ENCODE measurements around the gene RPP25L.

Gene RPP25L

DNA sequence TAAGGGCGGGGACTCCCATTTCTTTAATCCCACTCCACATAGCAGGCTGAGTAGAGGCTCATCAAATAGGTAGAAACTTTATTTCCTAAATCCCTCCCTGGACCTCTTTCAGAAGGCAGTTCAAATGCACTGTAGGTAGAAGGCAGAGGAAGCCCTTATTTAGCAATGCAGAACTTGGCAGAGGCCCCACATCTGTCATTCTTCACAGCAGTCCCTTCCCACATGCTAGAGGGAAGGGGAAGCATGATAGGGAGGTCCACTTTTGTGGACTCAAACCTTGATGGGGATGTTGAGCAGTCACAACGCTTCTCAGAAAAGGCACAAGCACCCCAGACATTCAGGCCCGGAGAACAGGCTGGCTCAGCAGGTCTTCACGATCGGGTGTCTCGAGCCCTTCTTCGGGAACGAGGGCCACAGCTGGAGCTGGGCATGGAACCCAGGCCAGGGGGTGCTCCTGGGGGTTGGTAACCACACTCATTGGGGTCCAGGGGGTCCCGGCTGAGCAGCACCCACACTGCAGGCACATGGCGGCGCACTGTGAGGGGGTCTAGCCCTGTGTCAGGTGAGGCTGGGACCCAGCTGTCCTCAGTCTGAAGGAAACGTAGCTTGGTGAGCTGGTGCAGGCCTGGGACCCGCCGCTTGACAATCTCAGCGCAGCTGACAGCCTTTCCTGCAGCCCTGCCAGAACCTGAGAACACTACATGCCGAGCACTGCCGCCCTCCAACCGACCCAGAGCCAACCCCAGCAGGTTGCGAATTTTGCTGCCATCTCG is 1.3 kb downstream of the RPP25L start:
- ChIA-PET POLR2A (no interaction called here), CTCF (interaction anchor here (0.9 to 8.6 kb wide), 14 partner anchors 8 to 279 kb away, joined by 3 to 274 read pairs (median 4); partner anchors contain the start of genes ARID3C, CNTFR, DCTN3 and IL11RA)
- TF ChIP-seq, protein P1, sequence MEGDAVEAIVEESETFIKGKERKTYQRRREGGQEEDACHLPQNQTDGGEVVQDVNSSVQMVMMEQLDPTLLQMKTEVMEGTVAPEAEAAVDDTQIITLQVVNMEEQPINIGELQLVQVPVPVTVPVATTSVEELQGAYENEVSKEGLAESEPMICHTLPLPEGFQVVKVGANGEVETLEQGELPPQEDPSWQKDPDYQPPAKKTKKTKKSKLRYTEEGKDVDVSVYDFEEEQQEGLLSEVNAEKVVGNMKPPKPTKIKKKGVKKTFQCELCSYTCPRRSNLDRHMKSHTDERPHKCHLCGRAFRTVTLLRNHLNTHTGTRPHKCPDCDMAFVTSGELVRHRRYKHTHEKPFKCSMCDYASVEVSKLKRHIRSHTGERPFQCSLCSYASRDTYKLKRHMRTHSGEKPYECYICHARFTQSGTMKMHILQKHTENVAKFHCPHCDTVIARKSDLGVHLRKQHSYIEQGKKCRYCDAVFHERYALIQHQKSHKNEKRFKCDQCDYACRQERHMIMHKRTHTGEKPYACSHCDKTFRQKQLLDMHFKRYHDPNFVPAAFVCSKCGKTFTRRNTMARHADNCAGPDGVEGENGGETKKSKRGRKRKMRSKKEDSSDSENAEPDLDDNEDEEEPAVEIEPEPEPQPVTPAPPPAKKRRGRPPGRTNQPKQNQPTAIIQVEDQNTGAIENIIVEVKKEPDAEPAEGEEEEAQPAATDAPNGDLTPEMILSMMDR (IDR thresholded peaks at IDR 0.05; ENCODE audit: insufficient read depth, low read length, missing control alignments) = no peak
- H3K4me3 ChIP-seq (ENCODE audit: low read depth, low read length) = peak overlapping the region; percentile 86
- no peak for DNase-seq (ENCODE audit: low read depth, low spot score)

DNA sequence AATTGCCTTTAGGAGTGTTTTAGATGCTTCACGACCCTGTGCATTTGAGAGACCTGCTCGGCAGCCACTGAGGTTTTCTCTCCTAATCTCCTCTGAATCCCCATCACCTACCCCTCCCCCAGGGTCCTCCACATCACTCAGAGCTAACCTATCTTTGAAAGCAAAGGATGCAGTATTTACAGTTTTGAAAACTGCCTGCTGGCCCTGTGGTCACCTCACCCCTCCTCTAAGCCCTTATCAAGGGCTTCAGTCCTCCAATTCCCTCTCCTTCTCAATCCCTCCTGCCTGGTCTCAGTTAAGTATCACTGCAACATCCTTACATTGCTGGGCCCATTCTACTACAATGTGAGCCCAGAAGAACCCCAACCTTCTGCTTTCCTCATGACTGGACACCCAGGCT is 4.6 kb downstream of the RPP25L start:
- H3K4me3 ChIP-seq (ENCODE audit: low read depth, low read length) = no peak overlapping the region
- POLR2A ChIA-PET = no interaction called here
- TF ChIP-seq, protein P1 (IDR thresholded peaks at IDR 0.05; ENCODE audit: insufficient read depth, low read length, missing control alignments) = no peak
- DNase-seq (ENCODE audit: low read depth, low spot score) = no peak
- CTCF ChIA-PET = interaction anchor here (0.8 to 5.9 kb wide), 10 partner anchors 8 to 352 kb away, joined by 3 to 110 read pairs (median 33); partner anchors contain the start of genes RPP25L and SIGMAR1

DNA sequence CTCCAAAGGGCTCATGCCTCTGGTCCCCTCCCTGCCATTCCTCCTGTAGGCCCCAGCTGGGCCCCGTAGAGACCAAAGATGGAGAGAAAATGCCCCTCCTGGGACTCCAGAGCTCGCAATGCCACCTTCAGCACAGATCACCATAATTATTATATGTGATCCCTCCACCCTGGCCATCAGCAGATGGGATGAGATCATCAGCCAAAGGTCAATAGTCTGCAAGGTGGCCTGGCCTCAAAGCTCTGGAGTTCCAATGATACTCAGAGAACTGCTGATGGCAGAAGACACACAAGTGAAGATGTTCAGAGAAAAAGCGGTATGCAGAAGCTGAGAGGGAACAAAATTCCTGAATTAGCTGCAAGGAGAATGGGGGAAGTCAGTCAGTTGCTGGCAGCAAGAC is 5.0 kb downstream of the RPP25L start:
- DNase-seq (ENCODE audit: low read depth, low spot score) = no peak
- TF ChIP-seq, protein P1 (IDR thresholded peaks at IDR 0.05; ENCODE audit: insufficient read depth, low read length, missing control alignments) = no peak
- no peak overlapping the region for H3K4me3 ChIP-seq (ENCODE audit: low read depth, low read length)
- ChIA-PET POLR2A (no interaction called here), CTCF (interaction anchor here (0.8 to 5.9 kb wide), 10 partner anchors 8 to 352 kb away, joined by 3 to 110 read pairs (median 33); partner anchors contain the start of genes RPP25L and SIGMAR1)

DNA sequence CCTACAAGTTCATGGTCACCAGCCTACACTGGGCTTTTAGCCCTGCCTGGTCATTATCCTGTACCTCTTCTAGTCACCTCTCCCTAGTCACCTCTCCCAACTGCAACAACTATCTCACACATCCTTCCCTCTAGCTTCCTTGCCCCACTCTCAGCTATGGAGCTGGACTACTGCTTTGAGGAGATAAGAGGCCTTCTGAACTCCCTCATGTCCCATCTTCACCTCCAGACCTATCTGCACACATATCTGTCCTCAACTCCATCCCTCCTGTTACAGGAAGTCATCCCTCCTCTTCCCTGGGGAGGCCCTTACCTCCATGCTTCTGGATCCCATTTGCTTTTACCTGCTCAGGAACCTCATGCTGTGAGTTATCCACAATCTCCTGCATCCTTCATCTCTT is 5.7 kb downstream of the RPP25L start:
- POLR2A ChIA-PET = no interaction called here
- CTCF ChIA-PET = interaction anchor here (0.8 to 5.9 kb wide), 10 partner anchors 9 to 351 kb away, joined by 3 to 110 read pairs (median 36); partner anchors contain the start of genes RPP25L and SIGMAR1
- H3K4me3 ChIP-seq (ENCODE audit: low read depth, low read length) = no peak overlapping the region
- TF ChIP-seq, protein P1 (IDR thresholded peaks at IDR 0.05; ENCODE audit: insufficient read depth, low read length, missing control alignments) = no peak
- no peak for DNase-seq (ENCODE audit: low read depth, low spot score)

DNA sequence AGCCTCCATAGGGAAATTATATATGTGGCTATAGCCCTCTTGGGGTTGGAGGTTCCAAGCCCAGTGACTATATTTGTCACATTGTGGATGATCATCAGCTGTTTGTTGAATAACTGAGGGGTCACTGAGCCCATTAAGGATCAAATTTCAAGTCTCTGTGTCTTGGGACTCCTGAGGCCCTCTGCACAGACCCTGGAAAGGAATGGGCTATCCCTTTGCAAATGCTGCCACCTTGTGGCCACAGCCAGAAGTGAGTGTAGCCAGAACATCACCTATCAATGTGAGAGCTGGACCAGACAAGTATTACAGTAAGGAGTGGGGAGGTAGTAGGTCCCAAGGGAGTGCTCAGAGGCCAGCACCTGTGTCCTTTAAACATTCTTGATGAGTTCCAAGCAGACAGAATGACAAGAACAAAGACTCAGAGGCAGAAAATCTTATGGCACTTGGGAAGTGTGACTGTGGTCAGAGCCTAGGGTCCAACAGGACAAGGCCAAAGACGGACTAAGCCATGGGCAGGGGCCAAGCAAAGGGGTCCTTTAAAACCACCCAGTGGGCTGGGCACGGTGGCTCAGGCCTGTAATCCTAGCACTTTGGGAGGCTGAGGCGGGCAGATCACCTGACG is 8.2 kb downstream of the RPP25L start:
- CTCF ChIA-PET = interaction anchor here (0.6 to 5.9 kb wide), 51 partner anchors 10 to 663 kb away, joined by 3 to 110 read pairs (median 5); partner anchors contain the start of genes ARID3C, DCTN3, GALT and RPP25L
- H3K4me3 ChIP-seq (ENCODE audit: low read depth, low read length) = no peak overlapping the region
- DNase-seq (ENCODE audit: low read depth, low spot score) = no peak
- TF ChIP-seq, protein P1 (IDR thresholded peaks at IDR 0.05; ENCODE audit: insufficient read depth, low read length, missing control alignments) = peak; percentile 88
- POLR2A ChIA-PET = no interaction called here
